HG03457 (cell line): Measurements from ENCODE around the gene CERT1.
A peak's percentile ranks its signal among the peaks of the same experiment; 100 is the strongest.
"Not testable (repeated sequence)": the region's sequence is repeated elsewhere in the genome, so short reads cannot be mapped to it uniquely, and the experiment has no call there.

Source experiments
- ATAC-seq: cut with Tn5 transposase; IDR thresholded peaks from one replicate; pipeline ENCODE4 v1.9.1; 2021; ENCODE audit warnings: moderate number of reproducible peaks; ENCODE audit not compliant: unreplicated experiment

The CERT1 gene

GRCh38 chr5:75356719-75357118 lies 154.7 kb downstream of the CERT1 start:
- ATAC-seq = no peak

DNA sequence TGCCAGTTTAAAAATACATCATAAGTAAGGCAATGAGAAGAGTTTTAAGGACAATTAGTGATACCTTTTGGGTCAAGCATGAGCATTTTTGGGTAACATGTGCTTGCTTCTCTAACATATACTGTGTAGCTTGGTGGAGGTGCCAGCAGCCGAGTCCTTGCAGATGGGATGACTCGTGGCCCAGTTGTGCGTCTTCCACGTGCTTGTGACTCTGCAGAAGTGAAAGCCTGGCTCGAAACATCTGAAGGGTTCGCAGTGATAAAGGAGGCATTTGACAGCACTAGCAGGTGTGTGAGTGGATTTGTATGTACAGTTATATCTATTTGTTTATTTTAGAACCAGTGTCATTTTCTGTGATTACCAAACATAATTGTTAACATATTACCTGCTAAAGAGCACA lies 156.2 kb downstream of the CERT1 start:
- ATAC-seq = no peak

GRCh38 chr5:75351139-75351926 lies 160.1 kb downstream of the CERT1 start:
- ATAC-seq = no peak

- no peak for ATAC-seq
Observed at GRCh38 chr5:75349663-75350062, 161.8 kb downstream of the CERT1 start.

DNA sequence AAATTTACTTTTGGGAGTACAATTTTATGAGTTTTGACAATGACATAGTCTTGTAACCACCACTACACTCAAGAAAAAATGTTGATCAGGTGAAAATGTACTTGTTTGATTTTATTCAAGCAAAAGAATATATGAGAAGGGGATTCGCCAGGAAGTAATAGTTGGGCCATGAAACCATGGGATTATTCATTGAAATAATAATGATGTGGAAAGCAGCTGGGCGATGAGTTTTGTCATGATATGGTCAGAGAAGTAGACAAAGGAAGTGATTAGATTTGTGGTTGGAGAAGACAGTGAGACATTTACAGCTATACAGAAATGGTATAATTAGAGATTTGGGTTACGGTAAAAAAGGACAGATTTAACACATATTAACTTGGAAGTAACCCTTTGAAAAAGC lies 163.2 kb downstream of the CERT1 start:
- ATAC-seq = no peak

DNA sequence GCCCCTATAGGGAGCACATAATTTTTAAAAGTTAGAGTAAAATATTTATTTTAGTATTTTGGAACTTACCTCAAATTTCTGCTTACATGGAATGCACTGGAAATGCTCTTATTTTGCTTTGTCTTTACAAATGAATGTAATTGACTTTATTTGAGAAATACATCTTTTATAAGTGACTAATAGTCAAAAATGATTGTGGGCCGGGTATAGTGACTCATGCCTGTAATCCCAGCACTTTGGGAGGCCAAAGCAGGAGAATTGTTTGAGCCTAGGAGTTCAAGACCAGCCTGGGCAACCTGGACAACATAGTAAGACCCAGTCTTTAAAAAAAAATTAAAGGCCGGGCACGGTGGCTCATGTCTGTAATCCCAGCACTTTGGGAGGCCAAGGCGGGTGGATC lies 168.6 kb downstream of the CERT1 start:
- ATAC-seq = no peak

DNA sequence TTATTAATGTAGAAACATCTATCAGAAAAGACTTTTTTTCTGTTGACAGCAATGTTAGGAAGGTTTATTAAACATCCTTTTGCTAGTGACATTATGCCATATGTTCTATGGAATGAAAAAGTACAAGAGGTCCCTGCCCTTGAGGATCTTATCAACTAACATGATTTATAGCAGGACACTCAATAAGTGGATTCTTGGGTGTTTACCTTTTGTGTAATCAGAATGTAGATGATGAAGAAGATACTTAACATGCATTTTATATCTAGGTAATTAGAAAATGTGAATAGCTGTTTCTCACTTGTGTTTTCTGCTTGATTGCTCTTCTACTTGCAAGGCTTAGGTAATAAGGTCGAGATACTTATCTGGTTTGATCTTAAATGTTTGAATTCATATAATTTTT lies 169.5 kb downstream of the CERT1 start:
- no peak for ATAC-seq

GRCh38 chr5:75340714-75341478 lies 170.5 kb downstream of the CERT1 start:
- no peak for ATAC-seq

GRCh38 chr5:75338408-75338807 lies 173.0 kb downstream of the CERT1 start:
- ATAC-seq = no peak

- no peak for ATAC-seq
Observed at GRCh38 chr5:75337366-75338021, 173.9 kb downstream of the CERT1 start.

- ATAC-seq = peak; percentile 97
Observed at GRCh38 chr5:75336615-75337336, 174.7 kb downstream of the CERT1 start, which contains the start of gene HMGCR. Gene HMGCR (plus strand): TSS chr5:75337220. CDS start chr5:75342606, 5,386 bp downstream.

- ATAC-seq = no peak
Observed at GRCh38 chr5:75335952-75336614, 175.3 kb downstream of the CERT1 start.

GRCh38 chr5:75335486-75335885 lies 175.9 kb downstream of the CERT1 start:
- ATAC-seq = no peak

GRCh38 chr5:75334413-75334812 lies 177.0 kb downstream of the CERT1 start:
- not testable (repeated sequence) for ATAC-seq

GRCh38 chr5:75333759-75334158 lies 177.7 kb downstream of the CERT1 start:
- not testable (repeated sequence) for ATAC-seq

- no peak for ATAC-seq
Observed at GRCh38 chr5:75331095-75332090, 180.0 kb downstream of the CERT1 start.

DNA sequence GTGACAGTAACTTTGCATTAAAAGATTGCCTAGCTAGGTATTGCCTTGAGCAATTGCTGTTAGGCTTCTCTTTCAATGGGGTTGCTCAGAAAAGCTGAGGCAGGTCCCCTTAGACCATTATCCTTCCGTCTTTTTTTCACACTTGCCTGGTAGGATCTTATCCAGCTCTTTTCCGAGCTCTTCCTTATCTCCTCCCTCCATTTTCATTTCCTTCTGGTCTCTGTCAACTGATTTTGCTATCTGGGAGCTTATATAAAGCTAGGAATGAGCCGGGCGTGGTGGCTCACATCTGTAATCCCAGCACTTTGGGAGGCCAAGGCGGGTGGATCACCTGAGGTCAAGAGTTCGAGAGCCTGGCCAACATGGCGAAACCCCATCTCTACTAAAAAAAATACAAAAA lies 181.0 kb downstream of the CERT1 start:
- no peak for ATAC-seq
